ENCODE results near the gene BARD1.
"Not testable (repeated sequence)": the region's sequence is repeated elsewhere in the genome, so short reads cannot be mapped to it uniquely, and the experiment has no call there.

Gene BARD1

GRCh38 chr2:214753455-214753854 is 56.0 kb downstream of the BARD1 start:
- DNase-seq, result no peak

- no peak for DNase-seq
Measured at GRCh38 chr2:214750529-214750928, 59.0 kb downstream of the BARD1 start.

DNA sequence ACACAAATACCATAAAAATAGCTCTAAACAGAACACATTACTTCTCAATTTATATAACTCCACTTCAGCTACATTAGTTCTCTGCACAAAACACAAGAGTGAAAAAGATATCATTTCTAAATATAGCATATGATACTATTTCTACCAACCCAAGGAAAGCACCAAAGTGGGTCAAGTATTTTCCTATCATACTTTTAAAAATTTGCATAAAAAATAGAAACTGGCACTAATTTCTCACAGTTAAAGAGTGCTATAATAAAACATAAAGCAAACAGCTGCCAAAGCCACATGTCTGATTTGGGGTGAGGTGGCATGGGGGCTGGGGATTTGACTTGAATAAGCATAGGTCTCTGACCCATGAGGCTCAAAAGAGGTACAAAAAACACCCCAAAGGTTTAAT is 61.5 kb downstream of the BARD1 start:
- DNase-seq, result no peak

DNA sequence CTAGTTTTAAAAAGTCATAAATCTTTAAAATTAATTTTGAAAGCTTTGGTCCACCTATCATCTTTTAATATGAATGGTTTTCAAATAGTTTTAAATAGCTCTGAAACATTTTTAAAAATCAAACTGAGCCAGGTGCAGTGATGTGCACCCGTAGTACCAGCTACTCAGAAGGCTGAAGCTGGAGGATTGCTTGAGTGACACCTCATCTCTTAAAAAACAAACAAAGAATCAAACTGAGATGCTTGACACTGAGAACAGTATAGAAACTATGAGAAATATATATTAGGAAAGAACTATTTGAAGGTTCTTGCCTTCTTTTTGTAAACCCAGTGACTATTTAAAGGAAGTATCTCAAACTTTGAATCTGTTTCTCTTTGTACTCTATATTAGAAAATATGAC is 67.4 kb downstream of the BARD1 start:
- DNase-seq, result no peak

DNA sequence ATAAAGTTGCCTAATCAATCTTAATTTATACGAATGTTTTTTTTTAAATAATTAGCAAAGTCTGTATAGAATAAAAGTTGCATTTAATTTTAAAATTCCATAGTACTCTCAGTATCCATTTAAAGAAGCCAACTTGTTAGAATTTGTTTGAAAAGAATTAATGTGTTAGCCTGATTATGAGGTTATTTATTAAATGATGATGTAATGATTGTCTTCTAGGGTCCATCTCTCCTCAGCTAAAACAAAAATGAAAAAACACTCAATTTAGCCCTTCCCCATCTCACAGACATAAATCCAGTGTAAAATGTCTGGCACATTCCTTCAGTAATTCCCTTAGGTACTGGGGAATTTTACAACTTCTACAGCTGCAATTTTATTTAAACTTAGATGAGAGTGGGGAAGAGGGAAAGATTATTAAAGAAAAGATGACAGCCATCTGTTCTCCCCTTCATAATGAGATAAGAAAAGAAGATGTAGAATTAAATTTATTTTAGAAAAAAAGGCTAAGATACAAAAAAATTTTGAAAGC is 68.6 kb downstream of the BARD1 start:
- no peak for DNase-seq

- no peak for DNase-seq
Measured at GRCh38 chr2:214737188-214737587, 72.3 kb downstream of the BARD1 start.

DNA sequence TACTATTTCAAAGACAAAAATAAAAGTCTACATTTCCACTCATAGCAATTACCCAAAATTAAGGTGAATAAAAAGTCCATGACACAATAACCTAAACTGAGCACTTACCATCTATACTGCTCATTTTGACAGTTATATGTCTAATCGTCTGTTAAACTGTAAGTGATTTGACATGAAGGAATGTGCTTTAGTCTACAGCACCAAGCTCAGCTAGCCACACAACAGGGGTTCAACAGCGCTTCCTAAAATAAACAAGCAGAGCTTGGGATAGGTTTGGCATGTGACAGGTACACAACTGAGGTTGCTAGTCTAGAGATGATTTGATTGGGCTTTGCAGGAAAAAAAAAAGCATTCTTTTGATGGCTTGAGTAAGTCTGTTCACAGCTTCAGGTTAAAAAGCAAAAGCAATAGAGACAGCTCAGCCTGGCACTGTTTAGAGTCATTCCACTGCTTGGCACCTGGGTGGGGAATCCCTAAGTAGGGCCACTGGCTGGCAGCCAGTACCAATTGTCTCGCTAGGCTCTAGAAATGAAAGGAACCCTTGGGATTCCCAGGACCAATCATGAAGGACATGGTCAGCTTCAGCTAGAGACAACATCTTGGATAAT is 78.6 kb downstream of the BARD1 start:
- DNase-seq, result no peak

DNA sequence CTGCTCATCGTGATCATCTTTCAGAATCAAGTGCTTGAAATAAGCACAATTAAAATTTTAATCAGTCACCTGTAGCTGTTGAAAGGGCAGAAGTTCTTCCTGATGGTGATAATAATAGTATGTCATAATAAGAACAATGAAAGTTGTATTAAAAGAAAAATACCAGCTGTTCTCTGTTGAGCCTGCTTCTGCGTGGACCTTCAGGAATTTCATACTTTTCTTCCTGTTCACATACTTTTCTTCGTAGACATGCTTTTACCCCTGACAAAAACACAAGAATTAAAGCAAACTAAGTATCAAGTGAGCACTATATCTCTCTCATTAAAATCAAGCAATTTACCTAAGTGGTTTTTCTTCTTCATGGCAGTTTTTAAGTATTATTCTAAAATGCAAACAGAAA is 79.2 kb downstream of the BARD1 start:
- no peak for DNase-seq

DNA sequence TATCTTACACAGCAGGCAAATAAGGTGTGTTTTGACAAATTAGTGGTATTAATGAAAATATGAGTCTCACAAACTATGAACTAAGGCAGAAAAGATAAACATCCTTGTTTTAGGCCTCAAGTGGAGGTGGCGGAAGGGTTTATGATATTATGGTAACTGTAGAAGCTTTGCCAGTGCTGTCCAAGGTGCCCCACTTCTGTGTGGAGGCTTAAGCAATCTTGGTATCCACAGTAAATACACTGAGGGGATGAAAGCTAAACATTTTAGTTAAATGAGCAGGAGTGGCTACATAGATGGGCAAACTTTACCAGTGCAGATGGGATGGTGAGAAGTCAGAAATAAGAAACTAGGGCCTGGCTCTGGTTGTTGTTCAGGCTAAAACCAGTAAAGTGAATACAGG is 84.7 kb downstream of the BARD1 start:
- no peak for DNase-seq

GRCh38 chr2:214717837-214718236 is 91.6 kb downstream of the BARD1 start:
- DNase-seq, result not testable (repeated sequence)

DNA sequence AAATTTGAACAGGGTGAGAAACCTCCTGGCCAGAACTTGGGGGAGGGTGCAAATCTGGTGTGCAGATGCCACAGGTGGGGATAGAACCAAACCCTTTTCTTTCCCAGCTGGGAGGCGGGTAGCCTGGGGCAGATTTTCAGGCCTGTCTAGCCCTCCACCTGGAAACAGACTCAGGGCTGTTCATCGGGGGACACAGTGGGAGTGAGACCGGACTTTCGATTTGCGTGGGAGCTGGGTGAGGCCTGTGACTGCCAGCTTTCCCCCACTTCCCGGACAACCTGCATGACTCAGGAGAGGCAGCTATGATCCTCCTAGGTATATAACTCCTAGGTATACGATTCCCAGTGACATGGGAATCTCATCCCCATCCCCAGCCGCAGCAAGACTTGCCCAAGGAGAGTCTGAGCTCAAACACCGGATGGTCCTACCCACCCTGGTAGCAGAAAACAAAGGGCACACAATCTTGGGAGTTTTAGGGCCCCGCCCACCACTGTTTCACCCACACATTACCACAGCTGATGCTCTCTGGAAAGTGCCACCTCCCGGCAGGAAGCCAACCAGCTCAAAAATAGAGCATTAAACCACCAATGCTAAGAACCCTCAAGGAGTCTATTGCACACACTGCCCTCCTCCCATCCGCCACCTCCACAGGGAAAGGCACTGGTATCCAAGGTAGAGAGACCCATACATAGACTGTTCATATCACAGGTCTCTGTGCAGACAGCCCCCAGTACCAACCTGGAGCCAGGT is 92.5 kb downstream of the BARD1 start:
- no peak for DNase-seq

- DNase-seq, result no peak
Measured at GRCh38 chr2:214715025-214715424, 94.5 kb downstream of the BARD1 start.

GRCh38 chr2:214713080-214713830 is 96.2 kb downstream of the BARD1 start:
- DNase-seq, result no peak

GRCh38 chr2:214710729-214711128 is 98.8 kb downstream of the BARD1 start:
- DNase-seq, result no peak

DNA sequence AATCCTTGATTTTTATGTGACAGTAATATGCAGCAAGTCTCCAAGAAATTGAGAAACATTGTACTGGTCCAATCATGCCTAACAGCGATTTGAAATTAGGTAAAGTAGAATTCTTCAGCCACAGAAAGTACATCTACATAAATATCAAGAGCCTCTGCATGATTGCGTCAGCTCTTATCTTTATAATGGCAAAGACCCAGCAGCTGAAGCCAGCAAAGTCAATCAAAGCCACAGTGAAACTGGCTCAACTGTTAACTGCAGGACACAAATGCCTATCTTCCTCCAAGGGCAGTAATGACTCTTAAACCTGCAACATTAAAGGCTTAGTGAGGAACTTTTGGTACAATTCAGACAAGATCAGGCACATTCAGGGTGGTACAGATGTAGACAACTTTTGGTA is 102.5 kb downstream of the BARD1 start:
- no peak for DNase-seq

- DNase-seq, result no peak
Measured at GRCh38 chr2:214699236-214699635, 110.2 kb downstream of the BARD1 start.

GRCh38 chr2:214696681-214697080 is 112.8 kb downstream of the BARD1 start:
- no peak for DNase-seq

- no peak for DNase-seq
Measured at GRCh38 chr2:214695789-214696188, 113.7 kb downstream of the BARD1 start.

DNA sequence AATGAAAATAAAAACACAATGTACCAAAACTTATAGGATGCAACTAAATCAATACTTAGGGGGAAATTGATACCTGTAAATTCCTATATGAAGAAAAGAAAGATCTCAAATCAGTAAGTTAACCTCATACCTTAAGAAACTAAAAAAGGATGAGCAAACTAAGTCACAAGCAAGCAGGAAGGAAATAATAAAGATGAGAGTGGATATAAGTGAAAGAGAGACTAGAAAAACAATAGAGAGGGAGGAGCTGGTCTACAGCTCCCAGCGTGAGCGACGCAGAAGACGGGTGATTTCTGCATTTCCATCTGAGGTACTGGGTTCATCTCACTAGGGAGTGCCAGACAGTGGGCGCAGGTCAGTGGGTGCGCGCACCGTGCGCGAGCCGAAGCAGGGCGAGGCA is 125.9 kb downstream of the BARD1 start:
- DNase-seq, result not testable (repeated sequence)

DNA sequence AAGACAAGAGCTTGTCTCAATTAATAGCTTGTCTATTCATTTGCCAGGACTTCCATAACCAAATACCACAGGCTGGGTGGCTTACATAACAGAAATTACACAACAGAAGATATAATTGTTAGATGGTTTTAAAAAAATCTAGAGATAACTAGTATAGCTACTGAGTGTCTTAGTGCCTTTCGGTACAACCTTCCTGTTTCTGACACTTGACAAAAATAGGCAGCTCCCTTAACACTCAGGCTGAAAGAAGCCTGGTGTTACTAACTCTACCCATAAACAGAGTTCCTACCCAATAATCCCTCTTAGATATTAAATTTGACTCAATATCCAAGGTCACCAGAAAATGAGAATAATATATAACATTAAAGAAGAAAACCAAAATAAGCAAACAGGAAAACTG is 129.7 kb downstream of the BARD1 start:
- DNase-seq, result no peak

GRCh38 chr2:214676421-214677089 is 132.9 kb downstream of the BARD1 start:
- no peak for DNase-seq
